ENCODE data around the gene CLTCL1. TPM values are rescaled to one million over a fixed set of nuclear protein-coding genes. Genes with fewer than 3 reads are reported as not detected.

CLTCL1 gene
- total and polyA plus RNA-seq, 9 of the 15 experiments (the other 6 are each of a cell fraction or from before 2014, with no cell fraction given) = 1.1 to 11.7 (median 5.0) TPM

DNA sequence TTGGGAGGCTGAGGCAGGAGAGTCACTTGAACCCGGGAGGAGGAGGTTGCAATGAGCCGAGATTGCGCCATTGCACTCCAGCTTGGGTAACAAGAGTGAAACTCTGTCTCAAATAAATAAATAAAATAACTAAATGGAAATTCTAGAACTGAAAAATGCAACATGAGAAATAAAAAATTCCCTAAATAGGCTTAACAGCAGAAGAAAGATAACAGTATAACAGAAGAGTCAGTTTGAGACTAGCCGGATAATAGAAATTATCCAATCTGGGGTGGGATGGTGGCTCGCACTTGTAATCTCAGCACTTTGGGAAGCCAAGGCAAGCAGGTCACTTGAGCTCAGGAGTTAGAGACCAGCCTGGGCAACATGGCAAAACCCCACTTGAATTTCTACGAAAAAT, 127.1 kb downstream of the CLTCL1 start:
- in situ Hi-C loops (cut with MboI) = no loop called here
- no peak for ATAC-seq
- peak in 1 of 2 experiments; percentile 91; a peak in 2 of 3 replicates for TF ChIP-seq CBX3 (IDR thresholded peaks at IDR 0.05; ENCODE audit: borderline replicate concordance in 1 of 2, low read length in 2 of 2)
- TF ChIP-seq, protein P1, sequence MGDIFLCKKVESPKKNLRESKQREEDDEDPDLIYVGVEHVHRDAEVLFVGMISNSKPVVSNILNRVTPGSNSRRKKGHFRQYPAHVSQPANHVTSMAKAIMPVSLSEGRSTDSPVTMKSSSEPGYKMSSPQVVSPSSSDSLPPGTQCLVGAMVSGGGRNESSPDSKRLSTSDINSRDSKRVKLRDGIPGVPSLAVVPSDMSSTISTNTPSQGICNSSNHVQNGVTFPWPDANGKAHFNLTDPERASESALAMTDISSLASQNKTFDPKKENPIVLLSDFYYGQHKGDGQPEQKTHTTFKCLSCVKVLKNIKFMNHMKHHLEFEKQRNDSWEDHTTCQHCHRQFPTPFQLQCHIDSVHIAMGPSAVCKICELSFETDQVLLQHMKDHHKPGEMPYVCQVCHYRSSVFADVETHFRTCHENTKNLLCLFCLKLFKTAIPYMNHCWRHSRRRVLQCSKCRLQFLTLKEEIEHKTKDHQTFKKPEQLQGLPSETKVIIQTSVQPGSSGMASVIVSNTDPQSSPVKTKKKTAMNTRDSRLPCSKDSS (IDR thresholded peaks at IDR 0.05; ENCODE audit: low read depth, partially characterized antibody) = peak; percentile 97
- no peak for TF ChIP-seq TBL1XR1 (IDR thresholded peaks at IDR 0.05; ENCODE audit: low read length in 2 of 2)
- no peak for TF ChIP-seq CHD1 (IDR thresholded peaks at IDR 0.05; ENCODE audit: low read length)
- peak; percentile 97 for TF ChIP-seq TRIM28 (IDR thresholded peaks at IDR 0.05)
- peak; percentile 65; the same call in 1 of the 2 replicates for TF ChIP-seq ZEB2 (IDR thresholded peaks at IDR 0.05)
- TF ChIP-seq, protein P2, sequence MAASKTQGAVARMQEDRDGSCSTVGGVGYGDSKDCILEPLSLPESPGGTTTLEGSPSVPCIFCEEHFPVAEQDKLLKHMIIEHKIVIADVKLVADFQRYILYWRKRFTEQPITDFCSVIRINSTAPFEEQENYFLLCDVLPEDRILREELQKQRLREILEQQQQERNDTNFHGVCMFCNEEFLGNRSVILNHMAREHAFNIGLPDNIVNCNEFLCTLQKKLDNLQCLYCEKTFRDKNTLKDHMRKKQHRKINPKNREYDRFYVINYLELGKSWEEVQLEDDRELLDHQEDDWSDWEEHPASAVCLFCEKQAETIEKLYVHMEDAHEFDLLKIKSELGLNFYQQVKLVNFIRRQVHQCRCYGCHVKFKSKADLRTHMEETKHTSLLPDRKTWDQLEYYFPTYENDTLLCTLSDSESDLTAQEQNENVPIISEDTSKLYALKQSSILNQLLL (CRISPR knock-in tag; IDR thresholded peaks at IDR 0.05; ENCODE audit: borderline replicate concordance) = no peak
- TF ChIP-seq, protein P3, sequence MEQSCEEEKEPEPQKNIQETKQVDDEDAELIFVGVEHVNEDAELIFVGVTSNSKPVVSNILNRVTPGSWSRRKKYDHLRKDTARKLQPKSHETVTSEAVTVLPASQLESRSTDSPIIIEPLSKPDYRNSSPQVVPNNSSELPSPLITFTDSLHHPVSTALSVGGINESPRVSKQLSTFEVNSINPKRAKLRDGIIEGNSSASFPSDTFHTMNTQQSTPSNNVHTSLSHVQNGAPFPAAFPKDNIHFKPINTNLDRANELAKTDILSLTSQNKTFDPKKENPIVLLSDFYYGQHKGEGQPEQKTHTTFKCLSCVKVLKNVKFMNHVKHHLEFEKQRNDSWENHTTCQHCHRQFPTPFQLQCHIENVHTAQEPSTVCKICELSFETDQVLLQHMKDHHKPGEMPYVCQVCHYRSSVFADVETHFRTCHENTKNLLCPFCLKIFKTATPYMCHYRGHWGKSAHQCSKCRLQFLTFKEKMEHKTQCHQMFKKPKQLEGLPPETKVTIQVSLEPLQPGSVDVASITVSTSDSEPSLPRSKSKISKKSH (CRISPR knock-in tag; IDR thresholded peaks at IDR 0.05) = peak; percentile 86
- TF ChIP-seq JUN (IDR thresholded peaks at IDR 0.05; ENCODE audit: borderline replicate concordance, low read depth, low read length) = 0 out of 2 replicates have a peak, but pooled peaks have one; percentile 9
- no peak for TF ChIP-seq JUN (CRISPR knock-in tag; IDR thresholded peaks at IDR 0.05; ENCODE audit: borderline replicate concordance)
- TF ChIP-seq MTA1 (IDR thresholded peaks at IDR 0.05; ENCODE audit: borderline replicate concordance) = 0 out of 2 replicates have a peak, but pooled peaks have one; percentile 53
- TF ChIP-seq TRIM24 (IDR thresholded peaks at IDR 0.05) = peak; percentile 68 to 85
- TF ChIP-seq, protein P4, sequence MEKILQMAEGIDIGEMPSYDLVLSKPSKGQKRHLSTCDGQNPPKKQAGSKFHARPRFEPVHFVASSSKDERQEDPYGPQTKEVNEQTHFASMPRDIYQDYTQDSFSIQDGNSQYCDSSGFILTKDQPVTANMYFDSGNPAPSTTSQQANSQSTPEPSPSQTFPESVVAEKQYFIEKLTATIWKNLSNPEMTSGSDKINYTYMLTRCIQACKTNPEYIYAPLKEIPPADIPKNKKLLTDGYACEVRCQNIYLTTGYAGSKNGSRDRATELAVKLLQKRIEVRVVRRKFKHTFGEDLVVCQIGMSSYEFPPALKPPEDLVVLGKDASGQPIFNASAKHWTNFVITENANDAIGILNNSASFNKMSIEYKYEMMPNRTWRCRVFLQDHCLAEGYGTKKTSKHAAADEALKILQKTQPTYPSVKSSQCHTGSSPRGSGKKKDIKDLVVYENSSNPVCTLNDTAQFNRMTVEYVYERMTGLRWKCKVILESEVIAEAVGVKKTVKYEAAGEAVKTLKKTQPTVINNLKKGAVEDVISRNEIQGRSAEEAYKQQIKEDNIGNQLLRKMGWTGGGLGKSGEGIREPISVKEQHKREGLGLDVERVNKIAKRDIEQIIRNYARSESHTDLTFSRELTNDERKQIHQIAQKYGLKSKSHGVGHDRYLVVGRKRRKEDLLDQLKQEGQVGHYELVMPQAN (IDR thresholded peaks at IDR 0.05; ENCODE audit: borderline replicate concordance) = peak; percentile 19
- no peak for TF ChIP-seq ZNF764 (CRISPR knock-in tag; IDR thresholded peaks at IDR 0.05; ENCODE audit: low read depth)
- no peak for TF ChIP-seq ZNF165 (CRISPR knock-in tag; IDR thresholded peaks at IDR 0.05; ENCODE audit: borderline replicate concordance)
- TF ChIP-seq ARNT (IDR thresholded peaks at IDR 0.05) = peak in 1 of 2 experiments; percentile 54; a peak in 1 of 4 replicates
- peak; percentile 92 for TF ChIP-seq HLTF (IDR thresholded peaks at IDR 0.05)
- 14% methylated on average over 6 of the region's 6 CpGs for WGBS (ENCODE audit: insufficient coverage, low coverage, missing lambda C conversion rate)
- no peak for FAIRE-seq
- H3K4me3 ChIP-seq = no peak overlapping the region
- CTCF ChIA-PET (ENCODE audit: low intra/inter-chr PET ratio) = no interaction called here
- no peak for DNase-seq (ENCODE audit: extremely low read depth in 1 of 4, low spot score in 3 of 4)
- intact Hi-C loops (cut with micrococcal nuclease) = no loop called here
- H3K79me2 ChIP-seq (ENCODE audit: control insufficient read depth, insufficient read depth, low read length) = no peaks in the 10 kb centered on the region
- H3K27ac ChIP-seq (ENCODE audit: extremely low read depth, low read depth, low read length) = no peak overlapping the region
- no TSS peak for BruUV-seq (replicated peaks)
- H3K36me3 ChIP-seq (ENCODE audit: control insufficient read depth, insufficient read depth, low read length) = no peaks in the 10 kb centered on the region
- H3K27me3 ChIP-seq (ENCODE audit: control insufficient read depth in 2 of 2, insufficient read depth in 2 of 2, low read length in 2 of 2) = peaks cover 38 to 56% of the 10 kb centered on the region in 2 experiments
- H3K4me2 ChIP-seq (ENCODE audit: insufficient read depth, low read length) = no peak overlapping the region
- no peak overlapping the region for H3K9ac ChIP-seq (ENCODE audit: insufficient read depth in 1 of 2, low read depth in 2 of 2, low read length in 2 of 2)
- POLR2A ChIA-PET = interaction anchor here (1.0 kb wide), 1 partner anchor 18 kb away, joined by 4 read pairs; no protein-coding TSS in a partner anchor
- H3K9me3 ChIP-seq (replicated peaks; ENCODE audit: control insufficient read depth, insufficient read depth, low read depth, low read length) = peaks cover 9% of the 10 kb centered on the region
- H4K20me1 ChIP-seq (replicated peaks; ENCODE audit: control insufficient read depth, insufficient read depth, low read length) = peaks cover 7% of the 10 kb centered on the region; the same call in 1 of the 2 replicates
- peaks cover 3 to 12% of the 10 kb centered on the region in 2 experiments; a peak in 4 of 5 replicates for H3K4me1 ChIP-seq (replicated peaks in 1 of 2; ENCODE audit: control insufficient read depth in 2 of 2, insufficient read depth in 2 of 2, low read length in 2 of 2)
- no peaks in the 10 kb centered on the region for H3K9me1 ChIP-seq (ENCODE audit: control insufficient read depth, insufficient read depth, low read length)
- no peak overlapping the region for H2AFZ ChIP-seq (ENCODE audit: low read depth, low read length)
